Small intestine (tissue), 16 donors: Measurements from ENCODE around the gene KHNYN. TPM values are rescaled to one million over a fixed set of nuclear protein-coding genes. Genes with fewer than 3 reads are reported as not detected.
"Not testable (repeated sequence)": the region's sequence is repeated elsewhere in the genome, so short reads cannot be mapped to it uniquely, and the experiment has no call there.

ENCODE experiments used
- DNase-seq, 2 donors: peaks; one replicate each; pipeline versions ENCODE4 v3.0.0 to v3.0.0-alpha.2; 2013
- FAIRE-seq: peaks from 2 replicates; lab custom pipeline; 2012; peaks lifted over from hg19 to GRCh38; lab: Jason Lieb, UNC
- H3K27ac ChIP-seq, 3 donors: one replicate each; pipeline ENCODE4 v1.5.1; 2013; ENCODE audit warnings: low read length in 2 of 3, mild to moderate bottlenecking in 2 of 3, control low read depth in 1 of 3, inconsistent platforms in 1 of 3, low read depth in 1 of 3, moderate library complexity in 1 of 3
- H3K27me3 ChIP-seq, 3 donors: one replicate each; pipeline ENCODE4 v1.6.1; 2013; ENCODE audit warnings: low read length in 3 of 3, inconsistent platforms in 1 of 3; ENCODE audit not compliant: control insufficient read depth in 3 of 3, insufficient read depth in 3 of 3
- H3K36me3 ChIP-seq, 3 donors: one replicate each; pipeline ENCODE4 v1.6.1; 2013; ENCODE audit warnings: low read length in 3 of 3, inconsistent platforms in 1 of 3, low read depth in 1 of 3, mild to moderate bottlenecking in 1 of 3, moderate library complexity in 1 of 3; ENCODE audit not compliant: control insufficient read depth in 3 of 3, insufficient read depth in 2 of 3
- H3K4me1 ChIP-seq, 3 donors: one replicate each; pipeline ENCODE4 v1.6.1; 2013; ENCODE audit warnings: low read length in 2 of 3, inconsistent platforms in 1 of 3, low read depth in 1 of 3, mild to moderate bottlenecking in 1 of 3, moderate library complexity in 1 of 3; ENCODE audit not compliant: control insufficient read depth in 3 of 3, insufficient read depth in 2 of 3
- H3K4me3 ChIP-seq, 3 donors: one replicate each; pipeline ENCODE4 v1.5.1; 2013; ENCODE audit warnings: low read length in 3 of 3, control low read depth in 1 of 3, inconsistent platforms in 1 of 3, low read depth in 1 of 3, mild to moderate bottlenecking in 1 of 3, moderate library complexity in 1 of 3
- H3K9me3 ChIP-seq, 2 donors: one replicate each; pipeline ENCODE4 v1.6.1; 2013; ENCODE audit warnings: low read depth in 1 of 2, low read length in 1 of 2; ENCODE audit not compliant: control insufficient read depth in 2 of 2, insufficient read depth in 1 of 2
- WGBS, 3 donors: extraction: QIAGEN DNeasy Blood & Tissue Kit; methylation state at CpG; one replicate each; pipeline ENCODE4 v1.1.7; 2013; 5-methylcytosine and 5-hydroxymethylcytosine counted together
- long read RNA-seq, 10 donors: transcript quantifications; one replicate each; lab custom pipeline, GENCODE V29; 2026
- polyA plus RNA-seq, 4 donors: library from polyadenylated mRNA; stranded (reverse) in 3 of 4; unstranded in 1 of 4; fragments of 200-250 nt in 3 of 4; fragments of 120-200 nt in 1 of 4; gene quantifications; one replicate each; pipeline versions ENCODE4 v1.2.1 to v1.2.3, GENCODE V29; 2013
- donor health status: healthy with polysubstance abuse.
- donor health status: control.
- donor health status: control.
- donor health status: Bipolar disorder and iron deficiency.
- donor health status: healthy.

The KHNYN gene
- 10 to 100 TPM; 21.3 to 75.6 (median 36.4) TPM for polyA plus RNA-seq
- long read RNA-seq, donor 1 = 0 reads
- long read RNA-seq, donor 2, partial matches to known transcripts = 35 of 35 reads
- long read RNA-seq, donor 2, other reads (novel, unspliced or antisense) = 0 of 35 reads
- long read RNA-seq, donor 3, partial matches to known transcripts = 0 of 16 reads
- long read RNA-seq, donor 3, other reads (novel, unspliced or antisense) = 11 of 16 reads
- long read RNA-seq, donor 4 = 0 reads
- long read RNA-seq, donor 5, partial matches to known transcripts = 0 of 2 reads
- long read RNA-seq, donor 5, other reads (novel, unspliced or antisense) = 0 of 2 reads
- long read RNA-seq, donor 6, partial matches to known transcripts = 0 of 8 reads
- long read RNA-seq, donor 6, other reads (novel, unspliced or antisense) = 6 of 8 reads
- long read RNA-seq, donor 7 = 0 reads
- long read RNA-seq, donor 8 = 0 reads
- long read RNA-seq, donor 9, partial matches to known transcripts = 0 of 1 reads
- long read RNA-seq, donor 9, other reads (novel, unspliced or antisense) = 0 of 1 reads
- long read RNA-seq, donor 10, partial matches to known transcripts = 0 of 2 reads
- long read RNA-seq, donor 10, other reads (novel, unspliced or antisense) = 0 of 2 reads

DNA sequence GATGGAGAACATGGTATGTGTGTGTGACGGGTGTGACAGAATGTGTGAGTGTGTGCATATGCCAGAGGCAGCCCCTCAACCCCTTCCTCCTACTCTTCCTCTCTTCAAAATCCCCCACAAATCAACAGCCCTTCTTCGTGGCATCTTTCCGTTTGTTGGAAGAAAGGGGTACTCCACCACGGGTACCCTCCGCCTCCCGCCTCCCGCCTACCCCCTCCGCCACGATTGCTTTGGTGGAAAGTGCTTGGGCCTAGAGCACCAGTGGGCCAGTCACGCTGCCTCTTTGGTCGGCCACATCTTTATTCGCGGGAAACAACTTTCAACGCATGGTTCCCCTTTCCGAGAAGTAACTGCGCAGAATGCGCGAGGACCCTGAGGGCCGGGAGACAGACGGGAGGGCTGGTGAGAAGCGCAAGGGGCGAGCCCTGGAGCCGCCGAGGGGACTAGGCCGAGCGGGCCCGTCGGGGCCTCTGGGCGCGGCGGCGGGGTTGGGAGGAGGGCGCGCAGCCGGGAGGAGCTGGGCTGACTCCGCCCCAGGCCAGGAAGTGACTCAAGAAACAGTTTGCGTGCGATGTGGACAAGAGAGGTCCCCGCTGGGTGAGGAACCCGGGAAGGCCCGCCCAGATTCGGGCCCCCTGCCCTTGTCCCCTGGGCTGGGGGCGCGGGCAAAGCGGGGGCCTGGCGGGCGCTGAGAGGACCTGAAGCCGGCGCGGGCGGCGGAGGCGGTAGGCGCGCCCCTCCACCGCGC lies at the start of gene KHNYN, which contains the start of gene CBLN3:
Gene KHNYN, plus strand, starts transcription at position 560 of the 748 bp plus-strand sequence. CDS start 777 bp downstream, outside the sequence.
Gene CBLN3, minus strand, starts transcription at position 274 of the 748 bp plus-strand sequence. CDS start 614 bp downstream, outside the sequence.
- Histone ChIP-seq H3K36me3 (peaks cover 0 to 30% (median 3%) of the 10 kb centered on the region in 3 donors), H3K9me3 (no peaks in the 10 kb centered on the region), H3K27ac (peak within 1 kb of the TSS; percentile 85 to 96 (median 95)), H3K27me3 (no peaks in the 10 kb centered on the region), H3K4me3 (peak within 1 kb of the TSS; percentile 67 to 89 (median 81)), H3K4me1 (peaks cover 9 to 66% (median 14%) of the 10 kb centered on the region in 3 donors)
- WGBS, 3 donors = 3 to 4% (median 4%) methylated on average over 39 to 57 of the region's 57 CpGs
- DNase-seq (peak; percentile 92 to 97), FAIRE-seq (no peak)

DNA sequence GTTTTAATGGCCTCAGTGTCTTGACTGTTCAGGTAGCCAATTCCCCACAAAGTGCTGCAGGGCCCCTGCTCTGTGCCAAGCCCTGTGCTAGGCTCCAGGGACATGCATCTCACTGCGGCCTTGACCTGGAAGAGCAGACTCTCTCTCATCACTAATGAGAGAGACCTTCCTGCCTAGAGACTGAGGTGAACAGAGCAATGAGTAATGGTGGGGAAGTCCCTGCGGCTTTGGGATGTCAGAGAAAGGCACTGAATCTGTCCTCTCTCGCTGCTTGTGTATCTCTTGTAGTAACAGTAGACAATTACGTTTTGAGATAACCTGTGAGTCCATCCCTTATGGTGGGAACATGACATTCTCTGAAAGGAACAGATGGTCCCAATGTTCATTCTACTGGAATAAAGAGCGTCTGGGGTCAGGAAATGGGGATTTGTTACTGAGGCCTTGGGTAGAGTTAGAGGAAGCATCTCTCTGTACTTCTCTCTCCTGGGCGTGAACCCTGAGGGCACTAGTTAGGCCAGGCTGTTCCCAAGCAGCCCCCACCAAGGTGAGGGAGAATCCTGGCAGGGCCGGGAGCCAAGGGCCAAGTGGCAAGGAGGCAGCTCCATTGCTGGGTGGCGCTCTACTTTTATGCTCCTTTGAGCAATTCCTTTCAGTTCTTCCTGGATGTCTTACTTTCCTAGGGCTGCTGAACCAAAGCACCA lies 48.2 kb upstream of the KHNYN start:
- Histone ChIP-seq H3K36me3 (peaks cover 0 to 7% (median 0%) of the 10 kb centered on the region in 3 donors), H3K4me1 (peaks cover 0 to 34% (median 0%) of the 10 kb centered on the region in 3 donors), H3K4me3 (no peak overlapping the region), H3K27ac (no peak overlapping the region), H3K27me3 (no peaks in the 10 kb centered on the region), H3K9me3 (no peaks in the 10 kb centered on the region)
- DNase-seq (no peak), FAIRE-seq (no peak)
- 86 to 90% (median 90%) methylated on average over 8 of the region's 8 CpGs for WGBS, 3 donors

DNA sequence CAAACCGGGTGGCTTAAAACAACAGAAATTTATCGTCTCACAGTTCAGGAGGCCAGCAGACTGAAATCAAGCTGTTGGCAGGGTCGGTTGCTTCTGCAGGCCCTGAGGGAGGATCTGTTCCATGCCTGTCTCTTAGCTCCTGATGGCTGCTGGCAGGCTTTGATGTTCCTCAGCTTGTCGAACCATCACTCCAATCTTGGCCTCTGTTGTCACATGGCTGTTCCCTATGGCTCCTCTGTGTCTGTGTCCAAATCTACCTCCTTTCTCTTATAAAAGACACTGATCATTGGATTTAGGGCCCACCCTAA lies 47.7 kb upstream of the KHNYN start:
- Histone ChIP-seq H3K9me3 (no peaks in the 10 kb centered on the region), H3K4me1 (peaks cover 0 to 31% (median 0%) of the 10 kb centered on the region in 3 donors), H3K36me3 (peaks cover 0 to 5% (median 0%) of the 10 kb centered on the region in 3 donors), H3K27me3 (no peaks in the 10 kb centered on the region), H3K4me3 (no peak overlapping the region), H3K27ac (no peak overlapping the region)
- DNase-seq = no peak
- 77 to 92% (median 87%) methylated on average over 4 of the region's 4 CpGs for WGBS, 3 donors
- FAIRE-seq = no peak

DNA sequence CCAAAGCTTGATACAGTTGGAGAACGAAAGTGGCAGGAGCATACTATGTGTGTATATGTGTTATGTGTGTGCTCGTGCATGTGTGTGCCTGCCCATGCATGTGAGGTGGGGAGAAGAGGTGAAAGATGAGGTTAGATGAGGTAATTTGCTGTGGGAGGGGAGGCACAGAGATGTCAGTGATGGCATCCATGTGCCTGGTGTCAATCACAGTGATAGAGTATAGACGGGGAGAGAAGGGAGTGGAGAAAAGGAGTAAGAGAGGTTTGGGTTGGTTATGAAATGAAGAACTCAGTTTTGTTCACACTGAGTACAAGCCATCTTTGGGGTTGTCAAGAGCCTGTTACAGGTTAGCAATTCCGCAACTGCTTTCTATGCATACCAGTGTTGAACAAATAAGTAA lies 45.6 kb upstream of the KHNYN start:
- Histone ChIP-seq H3K4me3 (no peak overlapping the region), H3K27me3 (no peaks in the 10 kb centered on the region), H3K27ac (no peak overlapping the region), H3K9me3 (no peaks in the 10 kb centered on the region), H3K36me3 (peaks cover 0 to 2% (median 0%) of the 10 kb centered on the region in 3 donors), H3K4me1 (peaks cover 0 to 29% (median 0%) of the 10 kb centered on the region in 3 donors)
- 91 to 92% (median 91%) methylated on average over 4 of the region's 4 CpGs for WGBS, 3 donors
- DNase-seq = no peak
- FAIRE-seq = no peak

DNA sequence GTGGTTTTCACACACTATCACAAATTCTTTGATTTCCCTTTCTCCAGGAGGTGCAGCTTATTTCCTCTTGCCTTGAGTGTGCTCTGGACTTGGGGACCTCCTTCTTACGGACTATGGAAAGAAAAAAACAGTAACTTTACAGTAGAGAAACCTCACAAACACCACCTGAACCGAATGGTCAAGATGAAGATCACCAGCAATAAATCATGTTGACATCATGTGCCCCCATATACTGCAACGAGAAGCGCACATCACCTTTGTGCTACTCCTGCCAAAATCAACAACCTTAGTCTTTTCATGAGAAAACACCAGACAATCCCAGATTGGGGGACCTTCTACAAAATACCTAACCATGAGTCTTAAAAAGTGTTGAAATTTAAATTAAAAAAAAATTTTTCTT lies 44.2 kb upstream of the KHNYN start:
- WGBS, 3 donors = 67 to 79% (median 75%) methylated on average over 4 of the region's 4 CpGs
- FAIRE-seq (no peak), DNase-seq (no peak)
- H3K27ac ChIP-seq = no peak overlapping the region
- peaks cover 0 to 2% (median 0%) of the 10 kb centered on the region in 3 donors for H3K36me3 ChIP-seq
- H3K27me3 ChIP-seq = no peaks in the 10 kb centered on the region
- no peaks in the 10 kb centered on the region for H3K9me3 ChIP-seq
- H3K4me3 ChIP-seq = no peak overlapping the region
- peaks cover 0 to 30% (median 0%) of the 10 kb centered on the region in 3 donors for H3K4me1 ChIP-seq

DNA sequence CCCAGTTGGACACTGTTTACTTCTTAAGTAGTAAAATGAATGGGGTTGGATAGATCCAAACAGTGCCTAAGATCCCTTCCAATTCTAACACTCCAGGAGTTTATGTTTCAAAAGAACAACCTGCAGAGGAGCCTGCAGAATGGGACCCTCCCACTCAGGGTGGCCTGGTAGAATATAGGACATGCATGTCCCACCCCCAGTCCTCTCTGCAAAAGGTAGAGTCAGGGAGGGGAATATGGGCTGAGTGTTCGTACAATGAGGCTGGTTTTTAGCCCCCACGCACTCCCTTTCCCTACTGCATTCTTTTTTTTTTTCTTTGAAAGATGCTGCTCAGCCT lies 42.8 kb upstream of the KHNYN start:
- FAIRE-seq (no peak), DNase-seq (no peak)
- no peak overlapping the region for H3K4me3 ChIP-seq
- H3K27ac ChIP-seq = peak overlapping the region in 1 of 3 donors; percentile 55
- H3K36me3 ChIP-seq = peaks cover 0 to under 1% (median 0%) of the 10 kb centered on the region in 3 donors
- H3K4me1 ChIP-seq = peaks cover 0 to 34% (median 0%) of the 10 kb centered on the region in 3 donors
- H3K27me3 ChIP-seq = no peaks in the 10 kb centered on the region
- 43 to 75% (median 60%) methylated on average over 2 of the region's 2 CpGs for WGBS, 3 donors
- H3K9me3 ChIP-seq = peaks cover 0 to 6% of the 10 kb centered on the region in 2 donors

DNA sequence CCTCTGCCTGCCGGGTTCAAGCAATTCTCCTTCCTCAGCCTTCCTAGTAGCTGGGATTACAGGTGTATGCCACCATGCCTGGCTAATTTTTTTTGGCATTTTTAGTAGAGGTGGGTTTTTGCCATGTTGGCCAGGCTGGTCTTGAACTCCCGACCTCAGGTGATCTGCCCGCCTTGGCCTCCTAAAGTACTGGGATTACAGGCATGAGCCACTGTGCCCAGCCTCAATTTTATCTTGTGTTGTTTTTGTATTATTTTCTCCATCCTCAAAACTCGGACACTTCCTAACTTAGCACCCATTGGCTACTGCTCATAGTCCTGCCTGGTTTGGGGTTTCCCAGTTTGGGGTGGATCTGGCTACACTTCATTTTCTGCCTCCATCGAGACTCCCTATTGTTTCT lies 42.2 kb upstream of the KHNYN start:
- DNase-seq, H3K27me3 ChIP-seq, H3K36me3 ChIP-seq, H3K4me3 ChIP-seq, H3K9me3 ChIP-seq, FAIRE-seq: not testable (repeated sequence)
- Histone ChIP-seq H3K27ac (peak overlapping the region in 1 of 3 donors; percentile 91), H3K4me1 (peaks cover 0 to 38% (median 0%) of the 10 kb centered on the region in 3 donors)
- WGBS, 3 donors = 81 to 91% (median 88%) methylated on average over 5 of the region's 5 CpGs
